GM12878 (cell line): Measurements from ENCODE around the gene FAM187B. TPM values are rescaled to one million over a fixed set of nuclear protein-coding genes. Genes with fewer than 3 reads are reported as not detected.

Source experiments
- ATF3 ChIP-seq: IDR thresholded peaks from 2 replicates; pipeline ENCODE4 v1.6.1; 2011; ENCODE audit warnings: low read depth, mild to moderate bottlenecking, low read length, moderate library complexity, borderline replicate concordance; ENCODE audit errors: extremely low read depth
- BRCA1 ChIP-seq: IDR thresholded peaks from 2 replicates; pipeline ENCODE4 v1.6.1; 2011; ENCODE audit warnings: low read depth, low read length, improper control_type of control experiment
- CHD1 ChIP-seq: IDR thresholded peaks from 2 replicates; pipeline ENCODE4 v1.6.1; 2012; ENCODE audit warnings: low read depth, low read length, improper control_type of control experiment
- CUX1 ChIP-seq: IDR thresholded peaks from 2 replicates; pipeline ENCODE4 v1.6.1; 2012; ENCODE audit warnings: improper control_type of control experiment, low read depth, low read length; ENCODE audit not compliant: insufficient replicate concordance
- EED ChIP-seq: sonication (generic); IDR thresholded peaks from 2 replicates; pipeline ENCODE4 v1.6.1; 2016; ENCODE audit warnings: antibody characterized with exemption, low read depth
- ELK1 ChIP-seq: IDR thresholded peaks from 2 replicates; pipeline ENCODE4 v1.6.1; 2012; ENCODE audit warnings: low read depth, low read length, improper control_type of control experiment
- ETV6 ChIP-seq, 2 experiments: fragments of 450-650 bp in 1 of 2; IDR thresholded peaks in 1 of 2; conservative IDR thresholded peaks in 1 of 2; 2 replicates each; pipeline ENCODE4 v1.6.1; 2014; ENCODE audit warnings: antibody characterized with exemption in 1 of 2, borderline replicate concordance in 1 of 2, low read depth in 1 of 2, mild to moderate bottlenecking in 1 of 2, moderate library complexity in 1 of 2
- HDGF ChIP-seq: fragments of 450-650 bp; IDR thresholded peaks from 2 replicates; pipeline ENCODE4 v1.6.1; 2016; ENCODE audit warnings: antibody characterized with exemption
- HSF1 ChIP-seq: fragments of 150-350 bp; IDR thresholded peaks from 2 replicates; pipeline ENCODE4 v1.6.1; 2014; ENCODE audit warnings: mild to moderate bottlenecking, low read depth, low read length
- IKZF1 ChIP-seq: fragments of 450-650 bp; conservative IDR thresholded peaks from 2 replicates; pipeline ENCODE4 v1.6.1; 2017; ENCODE audit warnings: antibody characterized with exemption, mild to moderate bottlenecking
- IRF5 ChIP-seq: fragments of 450-650 bp; IDR thresholded peaks from 2 replicates; pipeline ENCODE4 v1.6.1; 2017; ENCODE audit warnings: borderline replicate concordance
- NRF1 ChIP-seq: conservative IDR thresholded peaks from 2 replicates; pipeline ENCODE4 v1.6.1; 2011; ENCODE audit warnings: mild to moderate bottlenecking, low read depth, low read length, improper control_type of control experiment
- PKNOX1 ChIP-seq: fragments of 450-650 bp; IDR thresholded peaks from 2 replicates; pipeline ENCODE4 v1.6.1; 2016; ENCODE audit warnings: mild to moderate bottlenecking
- WRNIP1 ChIP-seq: IDR thresholded peaks from 2 replicates; pipeline ENCODE4 v1.6.1; 2011; ENCODE audit warnings: low read depth, low read length, improper control_type of control experiment, borderline replicate concordance
- YBX1 ChIP-seq: fragments of 450-650 bp; IDR thresholded peaks from 2 replicates; pipeline ENCODE4 v1.6.1; 2016; ENCODE audit warnings: antibody characterized with exemption
- ZNF217 ChIP-seq: fragments of 450-650 bp; IDR thresholded peaks from 2 replicates; pipeline ENCODE4 v1.6.1; 2017; ENCODE audit warnings: antibody characterized with exemption, mild to moderate bottlenecking
- polyA plus RNA-seq, 11 experiments: library from polyadenylated mRNA; depleted of rRNA in 4 of 11; unstranded in 6 of 11; stranded (reverse) in 5 of 11; fragments of >200 nt; fragmentation: Nextera tagmentation in 4 of 11; fragmentation: Illumina TruSeq in 1 of 11; extraction: Ambion mirVana in 4 of 11; extraction: Trizol in 1 of 11; gene quantifications; 1 replicate in 1 of 11; 2 replicates in 10 of 11; pipeline versions ENCODE4 v1.2.1 to v1.2.3, GENCODE V29; 2011 to 2016; ENCODE audit warnings: inconsistent platforms in 2 of 11, missing spikeins in 2 of 11, low read depth in 1 of 11
- total RNA-seq, 4 experiments: library from RNA; depleted of rRNA in 3 of 4; stranded (reverse); fragments of >200 nt in 3 of 4; fragmentation: Illumina TruSeq in 1 of 4; extraction: Trizol in 1 of 4; gene quantifications; 2 replicates each; pipeline versions ENCODE4 v1.2.1 to v1.2.3, GENCODE V29; 2013 to 2021

The FAM187B gene
- total and polyA plus RNA-seq, 10 of the 15 experiments (the other 5 are each of a cell fraction or from before 2014, with no cell fraction given), result 0.05 TPM; not detected in 9

GRCh38 chr19:35248310-35249145 lies 20.0 kb upstream of the FAM187B start, which contains the start of gene LSR (continued):
- TF ChIP-seq CUX1 (no peak), NRF1 (no peak), ATF3 (no peak), EED (no peak), HSF1 (no peak), ETV6 (conservative IDR thresholded peaks at IDR 0.05 in 1 of 2, IDR thresholded peaks at IDR 0.05 in 1 of 2; ENCODE audit: borderline replicate concordance in 1 of 2, low read depth in 1 of 2) (peak in 1 of 2 experiments; percentile 33; a peak in 2 of 4 replicates), CHD1 (peak; percentile 97), WRNIP1 (no peak), PKNOX1 (peak; percentile 71), YBX1 (no peak), ELK1 (peak; percentile 73; the same call in 1 of the 2 replicates), IKZF1 (no peak; the same call in none of the 2 replicates), IRF5 (no peak), BRCA1 (peak; percentile 4; the same call in 1 of the 2 replicates), ZNF217 (peak; percentile 64; the same call in 1 of the 2 replicates), HDGF (peak; percentile 87)
